ENCODE measurements around the gene PCAT6. TPM values are rescaled to one million over a fixed set of nuclear protein-coding genes. Genes with fewer than 3 reads are reported as not detected.

The PCAT6 gene
- total RNA-seq, 1 donor from 2014 or later, result not detected

DNA sequence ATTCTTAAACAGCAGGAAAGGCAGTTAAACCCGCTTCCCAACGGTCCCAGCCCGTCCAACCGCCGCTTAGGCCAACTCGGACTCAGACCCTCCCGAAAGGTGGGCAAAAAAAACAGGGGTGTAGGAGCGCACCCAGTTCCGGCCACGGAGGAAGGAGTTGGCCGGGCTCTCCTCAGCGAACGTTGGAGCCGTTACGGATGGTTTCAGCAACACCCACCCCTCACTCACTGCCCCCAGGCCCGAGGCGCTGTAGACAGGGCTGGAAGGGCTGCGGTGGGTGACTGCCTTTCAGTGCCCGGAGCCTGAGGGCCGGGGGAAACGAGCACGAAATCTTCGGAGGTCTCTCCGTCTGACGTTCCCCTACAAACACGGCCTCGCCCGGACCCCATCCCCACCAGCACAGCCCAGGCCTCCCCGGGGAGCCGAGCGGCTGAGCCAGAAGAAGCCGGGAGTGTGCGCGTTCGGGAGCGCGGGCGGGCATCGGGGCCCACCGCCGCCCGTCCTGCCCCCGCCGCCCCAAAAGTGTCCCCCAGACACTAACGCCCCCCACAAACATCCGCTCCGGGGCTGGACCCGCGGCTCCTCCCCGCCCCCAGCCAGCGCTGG lies 3.8 kb upstream of the PCAT6 start:
- H3K4me1 ChIP-seq (ENCODE audit: control insufficient read depth in 3 of 3, insufficient read depth in 3 of 3, low read length in 3 of 3), result peaks cover 18 to 23% (median 19%) of the 10 kb centered on the region in 3 donors
- peak overlapping the region; percentile 65 to 79 (median 75) for H3K9ac ChIP-seq (ENCODE audit: low read depth in 1 of 3, low read length in 3 of 3)
- peaks cover 0 to 10% (median 0%) of the 10 kb centered on the region in 3 donors for H3K27me3 ChIP-seq (ENCODE audit: control insufficient read depth in 3 of 3, insufficient read depth in 3 of 3, low read length in 3 of 3)
- no peaks in the 10 kb centered on the region for H3K9me3 ChIP-seq (ENCODE audit: control insufficient read depth in 3 of 3, low read length in 3 of 3)
- no peaks in the 10 kb centered on the region for H3K36me3 ChIP-seq (ENCODE audit: control insufficient read depth in 3 of 3, insufficient read depth in 3 of 3, low read length in 3 of 3)
- H3K4me3 ChIP-seq (ENCODE audit: low read length in 3 of 3), result peak overlapping the region; percentile 75 to 95 (median 85)
- peak overlapping the region; percentile 30 for H3K27ac ChIP-seq (ENCODE audit: low read depth, low read length)

DNA sequence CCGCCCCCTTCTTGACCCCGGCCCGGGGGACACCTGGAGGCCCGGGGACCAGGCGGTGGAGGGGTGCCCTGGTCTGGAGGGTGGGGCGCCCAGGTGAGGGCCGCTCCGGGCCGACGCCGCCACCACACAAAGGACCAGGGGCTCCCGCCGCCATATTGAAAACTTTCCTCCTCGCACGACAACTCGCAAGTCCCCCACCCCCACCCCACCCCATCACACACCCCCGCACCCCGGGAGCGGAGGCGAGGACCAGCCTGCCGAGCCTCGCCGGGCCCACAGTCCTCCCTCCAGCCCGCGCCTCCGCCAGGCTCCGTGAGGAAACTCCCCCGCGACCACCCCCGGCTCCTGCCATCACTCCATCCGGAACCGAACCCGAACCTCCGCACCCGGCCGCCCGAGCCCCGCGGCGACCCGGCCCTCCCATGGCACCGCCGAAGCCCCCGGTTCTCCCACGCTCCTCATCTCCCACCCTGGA lies 3.3 kb upstream of the PCAT6 start:
- Histone ChIP-seq H3K9me3 (ENCODE audit: control insufficient read depth in 3 of 3, low read length in 3 of 3) (no peaks in the 10 kb centered on the region), H3K27ac (ENCODE audit: low read depth, low read length) (peak overlapping the region; percentile 58), H3K36me3 (ENCODE audit: control insufficient read depth in 3 of 3, insufficient read depth in 3 of 3, low read length in 3 of 3) (no peaks in the 10 kb centered on the region), H3K4me3 (ENCODE audit: low read length in 3 of 3) (peak overlapping the region; percentile 80 to 95 (median 85)), H3K4me1 (ENCODE audit: control insufficient read depth in 3 of 3, insufficient read depth in 3 of 3, low read length in 3 of 3) (peaks cover 18 to 23% (median 19%) of the 10 kb centered on the region in 3 donors), H3K27me3 (ENCODE audit: control insufficient read depth in 3 of 3, insufficient read depth in 3 of 3, low read length in 3 of 3) (peaks cover 0 to 12% (median 0%) of the 10 kb centered on the region in 3 donors), H3K9ac (ENCODE audit: low read depth in 1 of 3, low read length in 3 of 3) (peak overlapping the region; percentile 51 to 92 (median 79))

DNA sequence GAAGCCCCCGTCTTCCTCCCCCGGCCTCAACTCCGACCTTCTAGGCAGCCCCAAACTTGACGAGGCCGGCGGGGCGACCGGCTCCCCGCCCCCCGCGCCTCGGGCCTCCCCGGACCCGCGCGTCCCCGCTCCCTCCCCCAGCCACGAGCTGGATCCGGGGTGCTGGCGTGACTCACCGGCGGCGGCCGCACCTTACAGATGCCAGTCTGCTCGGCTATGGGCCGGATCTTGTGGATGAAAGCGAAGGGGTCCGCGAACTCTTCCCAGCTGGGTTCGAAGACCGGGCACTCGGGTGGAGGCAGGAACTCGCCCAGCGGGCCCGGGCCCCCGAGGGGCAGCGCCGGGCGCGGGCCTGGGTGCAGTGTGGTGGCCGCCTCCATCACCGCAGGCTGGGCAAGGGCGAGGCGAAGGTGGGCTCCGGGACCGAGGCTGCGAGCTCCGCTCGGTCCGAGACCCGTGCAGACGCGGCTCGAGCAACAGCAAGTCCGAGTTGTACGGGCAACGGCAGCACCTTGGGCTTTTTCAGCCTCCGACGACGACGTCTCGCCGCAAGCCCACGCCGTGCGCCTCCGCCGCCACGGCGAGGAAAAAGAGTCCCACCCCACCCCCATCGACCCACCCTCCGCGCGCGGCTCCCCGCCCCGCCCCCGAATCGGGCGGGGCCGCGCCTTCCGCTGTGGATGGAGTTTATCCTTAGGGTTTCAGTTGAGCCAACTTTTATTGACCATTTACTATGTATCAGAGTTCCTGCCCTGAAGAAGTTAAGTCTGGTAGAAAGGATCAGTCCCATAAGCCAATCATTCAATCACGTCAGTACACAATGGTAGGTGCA lies 2.6 kb upstream of the PCAT6 start, which contains the start of gene KDM5B:
KDM5B (minus strand) TSS at position 496 of the 832 bp plus-strand sequence; CDS start at position 380, 116 bp downstream.
- peaks cover 0 to 15% (median 0%) of the 10 kb centered on the region in 3 donors for H3K27me3 ChIP-seq (ENCODE audit: control insufficient read depth in 3 of 3, insufficient read depth in 3 of 3, low read length in 3 of 3)
- H3K4me1 ChIP-seq (ENCODE audit: control insufficient read depth in 3 of 3, insufficient read depth in 3 of 3, low read length in 3 of 3), result peaks cover 18 to 23% (median 19%) of the 10 kb centered on the region in 3 donors
- H3K9ac ChIP-seq (ENCODE audit: low read depth in 1 of 3, low read length in 3 of 3), result peak within 1 kb of the TSS; percentile 79 to 92 (median 81)
- H3K9me3 ChIP-seq (ENCODE audit: control insufficient read depth in 3 of 3, low read length in 3 of 3), result no peaks in the 10 kb centered on the region
- H3K27ac ChIP-seq (ENCODE audit: low read depth, low read length), result peak within 1 kb of the TSS; percentile 58
- H3K36me3 ChIP-seq (ENCODE audit: control insufficient read depth in 3 of 3, insufficient read depth in 3 of 3, low read length in 3 of 3), result no peaks in the 10 kb centered on the region
- peak within 1 kb of the TSS; percentile 80 to 95 (median 85) for H3K4me3 ChIP-seq (ENCODE audit: low read length in 3 of 3)

DNA sequence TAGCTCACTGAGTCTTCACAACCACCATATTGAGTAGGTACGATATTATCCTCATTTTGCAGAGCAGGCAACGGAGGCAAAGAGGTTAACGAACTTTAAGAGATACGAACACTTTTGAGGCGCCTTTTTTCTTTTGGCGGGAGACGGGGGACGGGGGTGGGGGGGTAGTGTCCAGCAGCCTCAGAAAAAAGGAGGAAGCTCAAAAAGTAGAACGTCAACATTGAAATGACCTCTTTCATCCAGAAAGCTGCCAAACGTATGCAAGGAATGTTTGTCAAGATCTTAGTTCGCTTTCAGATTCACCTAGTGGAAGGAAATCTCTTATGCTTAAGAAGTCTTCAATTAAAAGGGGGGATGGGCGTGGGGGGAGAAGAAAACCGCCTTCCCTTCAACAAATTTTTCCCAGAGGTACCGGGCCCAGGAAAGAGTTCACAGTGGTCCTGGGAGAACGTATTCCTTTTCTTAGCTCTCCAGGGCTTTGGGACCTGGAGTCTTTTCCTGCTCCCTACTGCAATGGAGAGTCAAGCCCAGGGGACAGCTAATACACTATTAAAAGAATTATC lies 1.1 kb upstream of the PCAT6 start:
- H3K9ac ChIP-seq (ENCODE audit: low read depth in 1 of 3, low read length in 3 of 3), result peak overlapping the region in 2 of 3 donors; percentile 88 to 89
- H3K36me3 ChIP-seq (ENCODE audit: control insufficient read depth in 3 of 3, insufficient read depth in 3 of 3, low read length in 3 of 3), result no peaks in the 10 kb centered on the region
- H3K27ac ChIP-seq (ENCODE audit: low read depth, low read length), result no peak overlapping the region
- H3K4me3 ChIP-seq (ENCODE audit: low read length in 3 of 3), result peak overlapping the region in 2 of 3 donors; percentile 80 to 90
- peaks cover 18 to 23% (median 19%) of the 10 kb centered on the region in 3 donors for H3K4me1 ChIP-seq (ENCODE audit: control insufficient read depth in 3 of 3, insufficient read depth in 3 of 3, low read length in 3 of 3)
- no peaks in the 10 kb centered on the region for H3K9me3 ChIP-seq (ENCODE audit: control insufficient read depth in 3 of 3, low read length in 3 of 3)
- peaks cover 0 to 15% (median 0%) of the 10 kb centered on the region in 3 donors for H3K27me3 ChIP-seq (ENCODE audit: control insufficient read depth in 3 of 3, insufficient read depth in 3 of 3, low read length in 3 of 3)

DNA sequence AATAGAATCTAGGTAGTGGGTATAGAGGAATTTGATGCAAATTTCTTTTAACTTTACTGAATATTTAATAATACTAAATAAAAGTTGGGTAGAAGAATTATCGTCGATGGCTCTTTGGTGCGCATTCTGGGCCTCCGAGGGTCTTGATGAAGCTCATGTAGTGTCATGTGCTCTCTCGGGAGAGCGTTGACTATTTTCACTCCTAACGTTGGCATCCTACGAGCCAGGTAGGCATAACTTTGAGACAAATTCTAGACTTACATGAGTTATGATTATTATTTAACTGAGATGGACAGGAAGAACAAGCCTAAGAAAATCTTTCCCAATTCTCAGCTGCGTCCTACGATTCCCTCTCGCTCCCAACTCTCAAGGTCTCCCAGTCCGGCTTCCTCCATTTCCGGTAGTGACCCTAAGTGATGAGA lies 550 bp upstream of the PCAT6 start:
- Histone ChIP-seq H3K36me3 (ENCODE audit: control insufficient read depth in 3 of 3, insufficient read depth in 3 of 3, low read length in 3 of 3) (no peaks in the 10 kb centered on the region), H3K4me3 (ENCODE audit: low read length in 3 of 3) (peak overlapping the region; percentile 80 to 90 (median 82)), H3K4me1 (ENCODE audit: control insufficient read depth in 3 of 3, insufficient read depth in 3 of 3, low read length in 3 of 3) (peaks cover 18 to 23% (median 19%) of the 10 kb centered on the region in 3 donors), H3K9me3 (ENCODE audit: control insufficient read depth in 3 of 3, low read length in 3 of 3) (no peaks in the 10 kb centered on the region), H3K27ac (ENCODE audit: low read depth, low read length) (peak overlapping the region; percentile 75), H3K9ac (ENCODE audit: low read depth in 1 of 3, low read length in 3 of 3) (peak overlapping the region; percentile 75 to 89 (median 88)), H3K27me3 (ENCODE audit: control insufficient read depth in 3 of 3, insufficient read depth in 3 of 3, low read length in 3 of 3) (peaks cover 0 to 15% (median 0%) of the 10 kb centered on the region in 3 donors)

DNA sequence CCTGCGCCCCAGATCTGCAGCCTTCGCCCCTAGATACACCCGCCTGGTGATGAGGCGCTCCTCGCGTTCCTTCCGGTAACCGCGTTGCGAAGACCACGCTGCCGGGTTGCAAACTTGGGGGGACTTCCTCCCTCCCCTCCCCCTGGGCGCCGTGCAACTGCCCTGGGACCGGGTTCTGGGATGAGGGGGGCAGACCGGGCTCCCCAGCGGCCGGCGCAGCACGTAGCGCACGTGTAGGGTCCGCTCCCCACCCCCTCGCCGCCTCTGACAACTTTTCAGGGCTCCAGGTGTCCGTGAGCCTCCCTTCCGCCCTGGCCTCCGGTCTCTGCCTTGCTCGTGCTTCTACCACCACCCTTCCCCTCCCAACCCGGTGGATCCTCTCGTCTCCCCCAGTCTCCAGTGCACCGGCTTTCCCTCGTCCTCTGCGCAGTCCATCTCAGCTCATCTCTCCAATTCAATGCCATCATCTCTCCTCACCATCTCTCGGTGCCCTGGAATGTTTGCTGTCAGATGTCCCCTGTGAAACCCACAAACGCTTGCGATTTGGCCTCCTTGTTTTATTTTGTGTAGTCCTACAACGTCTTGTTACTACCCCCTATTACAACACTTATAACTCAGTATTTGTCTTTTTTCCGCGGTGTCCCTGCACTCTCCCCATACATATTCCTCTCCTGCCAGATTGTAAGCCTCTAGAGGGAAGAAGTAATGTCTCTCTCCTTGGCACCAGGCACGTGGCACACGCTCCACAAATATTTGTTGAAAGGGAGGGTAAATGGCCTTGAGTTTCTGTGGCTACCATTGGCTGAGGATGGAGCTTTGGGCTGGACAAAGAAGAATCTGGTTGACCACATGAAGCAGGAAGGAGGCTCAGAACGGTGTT lies 782 bp downstream of the PCAT6 start:
- H3K27ac ChIP-seq (ENCODE audit: low read depth, low read length), result no peak overlapping the region

DNA sequence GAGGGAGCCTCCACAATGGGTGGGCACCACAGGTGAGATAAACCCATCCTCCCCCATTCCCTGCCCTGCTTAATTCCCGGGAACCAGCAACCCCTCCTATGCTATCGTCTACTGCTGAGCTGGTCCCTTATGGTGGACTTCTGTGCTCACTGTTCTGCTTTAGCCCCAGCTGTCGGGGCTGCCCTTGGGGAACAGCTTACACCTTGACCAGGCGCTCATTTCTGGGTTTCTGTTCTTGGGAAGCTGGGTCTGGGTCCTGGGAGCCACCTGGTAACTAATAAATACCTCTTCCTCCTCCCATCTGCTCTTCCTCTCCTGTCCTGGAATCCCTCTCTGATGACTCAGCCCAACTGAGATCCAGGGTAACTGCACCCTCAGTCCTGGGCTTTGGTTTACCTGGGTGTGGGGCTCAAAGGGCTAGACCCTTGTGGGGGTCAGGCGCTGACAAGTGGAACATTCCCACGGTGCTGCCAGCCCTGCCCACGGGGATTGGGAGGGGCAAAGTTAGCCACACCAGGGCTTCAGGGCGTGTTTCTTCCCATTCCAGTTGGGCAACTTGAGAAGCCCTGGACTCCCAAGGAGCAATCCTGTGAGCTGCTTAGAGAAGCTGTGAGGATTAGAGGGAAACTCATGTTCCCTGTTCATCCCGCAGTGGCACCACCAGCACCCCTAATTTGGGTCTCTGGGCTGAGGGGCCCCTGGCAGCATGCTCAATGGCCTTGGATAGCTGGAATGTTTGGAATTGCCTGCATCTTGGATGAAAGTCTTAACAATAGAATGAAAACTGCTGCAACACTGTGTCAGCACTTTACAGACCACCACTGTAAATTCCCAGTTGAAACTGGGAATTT lies 1.6 kb downstream of the PCAT6 start:
- Histone ChIP-seq H3K4me3 (ENCODE audit: low read length in 3 of 3) (no peak overlapping the region), H3K9ac (ENCODE audit: low read depth in 1 of 3, low read length in 3 of 3) (no peak overlapping the region), H3K36me3 (ENCODE audit: control insufficient read depth in 3 of 3, insufficient read depth in 3 of 3, low read length in 3 of 3) (no peaks in the 10 kb centered on the region), H3K9me3 (ENCODE audit: control insufficient read depth in 3 of 3, low read length in 3 of 3) (no peaks in the 10 kb centered on the region), H3K27ac (ENCODE audit: low read depth, low read length) (no peak overlapping the region), H3K4me1 (ENCODE audit: control insufficient read depth in 3 of 3, insufficient read depth in 3 of 3, low read length in 3 of 3) (peaks cover 10 to 19% (median 15%) of the 10 kb centered on the region in 3 donors), H3K27me3 (ENCODE audit: control insufficient read depth in 3 of 3, insufficient read depth in 3 of 3, low read length in 3 of 3) (peaks cover 0 to 15% (median 0%) of the 10 kb centered on the region in 3 donors)

More for the DNA sequence above, 782 bp downstream of the PCAT6 start:
- H3K4me3 ChIP-seq (ENCODE audit: low read length in 3 of 3), result peak overlapping the region; percentile 80 to 90 (median 82)
- H3K9me3 ChIP-seq (ENCODE audit: control insufficient read depth in 3 of 3, low read length in 3 of 3), result no peaks in the 10 kb centered on the region
- no peaks in the 10 kb centered on the region for H3K36me3 ChIP-seq (ENCODE audit: control insufficient read depth in 3 of 3, insufficient read depth in 3 of 3, low read length in 3 of 3)
- peaks cover 16 to 19% (median 18%) of the 10 kb centered on the region in 3 donors for H3K4me1 ChIP-seq (ENCODE audit: control insufficient read depth in 3 of 3, insufficient read depth in 3 of 3, low read length in 3 of 3)
- peaks cover 0 to 15% (median 0%) of the 10 kb centered on the region in 3 donors for H3K27me3 ChIP-seq (ENCODE audit: control insufficient read depth in 3 of 3, insufficient read depth in 3 of 3, low read length in 3 of 3)
- peak overlapping the region; percentile 68 to 88 (median 75) for H3K9ac ChIP-seq (ENCODE audit: low read depth in 1 of 3, low read length in 3 of 3)

DNA sequence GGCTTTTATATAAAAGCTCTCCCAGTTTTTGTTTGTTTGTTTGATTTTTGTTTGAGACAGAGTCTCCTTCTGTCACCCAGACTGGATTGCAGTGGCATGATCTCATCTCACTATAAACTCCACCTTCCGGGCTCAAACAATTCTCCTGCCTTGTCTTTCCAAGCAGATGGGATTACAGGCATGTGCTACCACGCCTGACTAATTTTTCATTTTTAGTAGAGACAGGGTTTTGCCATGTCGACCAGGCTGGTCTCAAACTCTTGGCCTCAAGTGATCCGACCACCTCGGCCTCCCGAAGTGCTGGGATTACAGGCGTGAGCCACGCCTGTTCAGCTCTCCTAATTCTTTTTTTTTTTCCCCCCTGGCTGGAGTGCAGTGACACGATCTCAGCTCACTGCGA lies 4.4 kb downstream of the PCAT6 start:
- no peaks in the 10 kb centered on the region for H3K36me3 ChIP-seq (ENCODE audit: control insufficient read depth in 3 of 3, insufficient read depth in 3 of 3, low read length in 3 of 3)
- peaks cover 6 to 13% (median 8%) of the 10 kb centered on the region in 3 donors for H3K4me1 ChIP-seq (ENCODE audit: control insufficient read depth in 3 of 3, insufficient read depth in 3 of 3, low read length in 3 of 3)
- H3K9ac ChIP-seq (ENCODE audit: low read depth in 1 of 3, low read length in 3 of 3), result no peak overlapping the region
- H3K27ac ChIP-seq (ENCODE audit: low read depth, low read length), result no peak overlapping the region
- no peaks in the 10 kb centered on the region for H3K9me3 ChIP-seq (ENCODE audit: control insufficient read depth in 3 of 3, low read length in 3 of 3)
- peaks cover 0 to 9% (median 0%) of the 10 kb centered on the region in 3 donors for H3K27me3 ChIP-seq (ENCODE audit: control insufficient read depth in 3 of 3, insufficient read depth in 3 of 3, low read length in 3 of 3)
- no peak overlapping the region for H3K4me3 ChIP-seq (ENCODE audit: low read length in 3 of 3)

Data from skeletal muscle tissue (tissue), 4 donors.